KG1 (cell line): ENCODE data around the gene FBLN1.
A peak's percentile ranks its signal among the peaks of the same experiment; 100 is the strongest.
"Not testable (repeated sequence)": the region's sequence is repeated elsewhere in the genome, so short reads cannot be mapped to it uniquely, and the experiment has no call there.

Experiments used
- DNase-seq: peaks from one replicate; lab custom pipeline; 2025; lab: John Stamatoyannopoulos, UW

Gene FBLN1

DNA sequence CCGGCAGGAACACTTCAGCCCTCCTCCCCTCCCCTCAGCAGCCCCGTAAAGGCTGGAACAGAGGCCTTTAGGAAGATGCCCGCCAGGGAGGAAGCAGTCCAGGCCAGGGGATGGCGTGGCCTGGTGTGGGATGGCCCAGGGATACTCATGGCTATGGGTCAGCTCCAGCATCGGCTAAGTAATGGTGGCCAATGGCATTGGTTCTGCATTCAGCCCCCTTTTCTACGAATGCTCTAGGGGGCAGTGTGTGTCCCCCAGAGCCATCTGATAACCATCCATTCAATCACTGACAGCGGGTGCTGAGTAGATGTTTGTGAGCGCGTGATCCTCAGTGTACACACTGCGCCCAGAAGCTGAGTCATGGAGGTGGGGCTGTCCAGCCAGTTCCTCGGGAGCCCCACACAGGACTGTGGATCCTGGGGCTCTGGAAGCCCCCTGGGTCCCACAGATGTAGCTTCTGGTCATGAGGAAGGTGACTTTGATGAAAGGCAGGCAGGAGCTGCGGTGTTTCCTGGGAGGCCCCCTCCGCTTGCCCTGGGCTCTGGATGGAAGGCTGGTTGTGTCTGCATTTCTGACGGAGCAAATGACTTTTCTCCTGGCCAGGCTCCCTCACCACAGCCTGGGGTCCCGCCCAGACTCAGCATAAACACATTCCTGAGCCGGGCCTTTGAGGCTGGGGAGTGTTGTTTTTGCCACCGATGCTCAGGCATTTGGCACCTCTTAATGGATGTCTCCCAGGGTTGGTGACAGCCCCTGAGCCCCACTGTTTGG, 46.5 kb downstream of the FBLN1 start:
- DNase-seq = no peak

DNA sequence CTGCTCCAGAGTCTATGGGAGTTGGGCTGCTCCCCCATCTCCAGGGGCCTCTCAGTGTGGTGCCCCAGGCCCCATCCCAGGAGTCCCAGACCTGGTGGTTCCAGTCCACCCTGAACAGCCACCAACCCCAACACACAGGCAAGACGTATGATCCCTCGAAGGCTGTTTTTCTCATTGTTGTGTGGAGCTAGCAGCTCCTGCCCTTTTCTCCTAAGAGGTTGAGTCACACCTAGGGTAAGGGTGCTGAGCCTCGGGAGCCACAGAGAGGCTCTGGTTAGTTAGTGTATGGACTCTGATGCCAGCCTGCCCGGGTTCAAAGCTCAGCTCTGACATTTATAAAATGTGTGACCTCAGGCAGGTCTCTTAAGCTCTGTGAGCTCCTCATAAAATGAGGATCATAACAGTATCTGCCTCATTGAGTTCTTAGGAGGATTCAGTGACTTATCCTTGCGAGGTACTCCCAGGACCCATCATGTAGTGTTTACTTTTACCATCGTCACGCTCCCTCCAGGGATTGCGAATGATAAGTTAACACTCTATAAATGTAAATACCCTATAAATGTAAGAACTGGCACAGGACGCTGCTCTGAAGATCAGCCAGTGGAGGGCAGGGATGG, 47.2 kb downstream of the FBLN1 start:
- no peak for DNase-seq

DNA sequence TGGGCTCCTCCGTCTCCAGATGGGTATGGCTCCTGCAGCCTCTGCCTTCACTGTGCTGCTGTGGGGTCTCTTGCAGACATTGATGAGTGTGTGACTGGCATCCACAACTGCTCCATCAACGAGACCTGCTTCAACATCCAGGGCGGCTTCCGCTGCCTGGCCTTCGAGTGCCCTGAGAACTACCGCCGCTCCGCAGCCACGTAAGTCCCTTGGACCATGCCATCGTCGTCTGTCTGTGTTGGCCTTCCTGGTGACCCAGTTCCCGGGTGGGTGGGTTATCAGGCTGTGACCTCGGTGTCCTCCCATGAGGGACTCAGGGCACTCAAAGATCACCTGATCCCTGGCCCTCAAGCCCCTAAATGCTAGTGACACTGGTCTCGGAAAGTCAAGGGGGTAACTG, 47.7 kb downstream of the FBLN1 start:
- DNase-seq = no peak

DNA sequence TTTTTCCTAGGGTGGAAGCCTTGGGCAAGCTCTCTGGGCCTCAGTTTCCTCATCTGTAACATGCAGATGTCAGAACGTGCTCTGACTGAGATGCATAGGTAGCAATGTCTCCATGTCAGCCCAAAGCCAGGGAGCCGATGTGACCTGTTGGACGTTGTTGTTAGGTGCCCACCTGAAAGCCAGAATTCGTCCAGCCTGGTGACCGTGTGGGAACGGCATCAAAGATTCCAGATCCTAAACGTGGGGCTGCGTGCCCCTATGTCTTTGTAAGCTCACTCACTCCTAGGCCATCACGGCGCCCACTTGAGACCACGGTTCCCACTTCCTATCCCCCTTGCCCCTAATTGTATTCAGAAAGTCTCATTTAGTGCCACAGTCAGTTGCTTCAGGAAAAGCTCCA, 48.2 kb downstream of the FBLN1 start:
- DNase-seq = no peak

DNA sequence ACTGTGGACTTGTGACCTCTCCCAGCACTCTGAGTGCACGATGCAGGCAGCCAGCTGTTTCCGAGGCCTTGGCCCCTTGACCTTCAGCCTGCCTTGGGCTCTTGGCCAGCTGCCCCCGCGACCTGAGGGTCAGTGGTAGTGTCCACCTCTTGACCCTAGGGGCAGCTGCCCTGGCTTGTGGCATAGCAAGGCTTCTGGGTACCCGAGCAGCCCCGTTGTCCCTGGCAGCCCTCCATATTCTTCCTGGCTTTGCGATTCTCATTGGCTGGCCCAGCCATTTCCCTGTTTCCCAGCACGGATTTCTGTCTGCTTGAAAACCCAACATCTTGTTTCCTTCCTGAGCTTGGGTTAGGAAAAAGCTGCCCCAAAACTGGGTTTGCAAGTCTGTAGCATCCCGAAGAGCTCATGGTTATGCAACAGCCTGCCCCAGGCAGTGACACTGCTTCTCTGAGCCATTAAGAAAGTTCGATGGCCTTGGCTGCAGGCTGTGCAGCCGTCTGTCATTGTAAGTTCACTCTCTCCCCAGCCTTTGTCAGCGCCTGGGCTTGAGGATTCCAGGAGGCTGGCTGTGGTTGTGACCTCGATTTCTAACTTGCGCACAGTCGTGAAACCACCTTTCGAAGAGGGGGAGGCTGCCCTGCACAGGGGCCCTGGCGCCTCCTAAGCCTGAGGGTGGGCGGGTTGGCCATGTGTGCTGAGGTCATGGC, 48.8 kb downstream of the FBLN1 start:
- no peak for DNase-seq

DNA sequence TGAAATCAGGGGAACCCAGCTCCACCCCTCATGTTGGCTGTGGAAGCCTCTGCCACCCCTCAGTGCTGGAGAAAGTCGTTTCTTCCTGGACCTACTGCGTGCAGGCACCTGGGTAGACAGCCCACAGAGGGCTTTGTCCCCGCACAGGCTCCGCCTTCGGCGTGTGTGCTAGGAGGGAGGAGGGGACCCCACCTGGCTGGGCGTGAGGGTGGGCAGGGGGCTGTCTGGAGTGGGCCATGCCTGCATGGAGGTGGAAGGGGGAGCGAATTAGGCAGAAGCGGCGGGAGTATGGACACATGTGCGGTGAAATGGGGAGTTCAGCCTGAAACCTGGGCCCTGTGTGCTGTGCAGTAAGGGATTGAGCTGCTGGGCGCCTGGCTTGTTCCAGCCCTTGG, 49.3 kb downstream of the FBLN1 start:
- no peak for DNase-seq

DNA sequence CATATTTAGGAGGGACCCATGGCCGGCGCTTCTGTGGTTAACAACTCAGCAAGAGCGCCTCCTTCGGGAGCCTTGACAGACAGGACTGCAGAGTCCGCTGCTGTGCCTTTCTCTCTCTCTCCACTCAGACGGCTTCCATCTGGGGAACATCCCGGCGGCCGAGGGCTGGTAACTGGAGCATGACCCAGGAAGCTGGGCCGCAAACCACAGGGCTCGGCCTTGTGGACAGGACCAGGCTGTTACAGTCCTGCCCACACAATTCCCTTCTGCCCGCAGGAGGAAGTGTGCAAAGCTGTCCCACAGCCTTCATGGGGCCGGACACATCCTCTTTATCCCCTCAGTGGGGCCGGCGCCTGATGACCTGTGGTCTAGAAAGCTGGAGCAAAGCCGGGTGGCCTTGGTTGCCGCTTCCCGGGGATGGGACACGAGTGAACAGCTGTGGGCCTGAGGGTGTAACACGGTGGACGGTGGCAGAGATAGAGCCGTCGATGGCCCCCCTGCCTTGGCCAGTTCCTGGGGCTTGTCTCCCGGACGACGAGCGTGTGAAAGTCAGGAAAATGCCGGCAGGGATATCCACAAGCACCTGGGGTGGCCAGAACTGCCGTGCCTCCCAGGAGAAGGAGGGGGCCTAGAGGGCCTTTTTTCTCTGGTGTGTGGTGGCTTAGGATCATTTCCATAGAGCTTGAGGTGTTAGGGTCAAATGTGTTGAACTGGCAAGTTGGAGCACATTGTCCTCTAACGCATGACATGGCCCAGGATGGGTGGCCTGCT, 50.1 kb downstream of the FBLN1 start:
- DNase-seq = no peak

DNA sequence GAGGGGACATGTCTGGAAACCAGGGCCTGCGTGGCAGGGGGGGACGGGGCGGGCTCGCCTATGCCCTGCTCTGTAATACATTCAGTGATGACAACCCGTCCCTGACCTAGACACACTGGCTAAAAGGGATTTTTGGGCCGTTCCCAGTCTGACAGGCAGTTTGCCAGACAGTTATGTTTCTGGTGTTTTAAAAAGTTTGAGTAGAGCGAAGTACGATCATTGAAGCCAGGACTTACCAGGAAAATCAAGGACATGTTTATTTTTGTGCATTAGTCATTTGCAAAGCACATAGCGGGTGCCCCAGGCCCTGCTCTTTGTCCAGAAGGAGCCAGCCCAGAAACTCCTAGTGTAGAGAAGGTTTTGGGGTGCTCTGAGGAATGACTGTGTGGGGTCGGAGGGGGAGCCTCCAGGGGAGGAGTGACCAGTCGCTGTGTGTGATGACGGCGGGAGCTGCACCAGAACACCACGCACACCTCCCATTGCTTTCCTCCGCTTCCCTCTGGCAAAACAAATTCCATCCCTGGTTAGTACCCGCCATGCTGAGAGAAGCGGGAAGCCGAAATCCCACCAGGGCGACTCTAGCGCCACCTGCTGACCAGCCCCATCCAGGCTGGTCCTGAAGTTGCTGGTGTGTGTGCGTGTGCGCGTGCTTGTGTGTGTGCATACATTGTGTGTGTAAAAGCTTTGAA, 50.8 kb downstream of the FBLN1 start:
- DNase-seq = peak; percentile 21

DNA sequence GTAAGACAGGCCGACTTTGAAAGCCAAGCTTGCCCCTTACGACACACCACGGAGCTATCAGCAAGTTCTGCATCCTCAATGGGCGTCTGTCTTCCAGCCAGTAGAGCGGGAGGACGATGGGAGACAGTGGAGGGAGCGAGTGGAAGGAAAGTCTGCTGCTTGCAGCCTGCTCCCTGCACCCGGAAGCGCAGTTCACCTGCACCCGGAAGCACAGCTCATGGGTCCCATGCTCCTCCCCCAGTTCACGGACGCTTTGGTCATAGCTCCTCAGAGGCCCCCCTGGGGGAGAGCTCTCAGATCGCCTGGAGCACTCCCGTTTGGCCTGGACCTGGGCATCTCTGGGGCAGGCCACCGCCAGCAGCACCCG, 51.3 kb downstream of the FBLN1 start:
- DNase-seq = no peak

DNA sequence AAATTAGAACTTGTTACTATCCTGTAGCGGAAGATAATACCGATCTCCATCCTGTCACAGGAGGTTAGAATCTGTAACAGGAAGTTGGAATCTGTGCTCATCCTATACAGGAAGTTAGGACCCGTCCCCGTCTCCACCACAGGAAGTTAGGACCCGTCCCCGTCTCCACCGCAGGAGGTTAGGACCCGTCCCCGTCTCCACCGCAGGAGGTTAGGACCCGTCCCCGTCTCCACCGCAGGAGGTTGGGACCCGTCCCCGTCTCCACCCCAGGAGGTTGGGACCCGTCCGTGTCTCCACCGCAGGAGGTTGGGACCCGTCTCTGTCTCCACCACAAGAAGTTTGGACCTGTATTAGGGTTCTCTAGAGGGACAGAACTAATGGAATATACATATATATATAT, 52.2 kb downstream of the FBLN1 start:
- DNase-seq = no peak

DNA sequence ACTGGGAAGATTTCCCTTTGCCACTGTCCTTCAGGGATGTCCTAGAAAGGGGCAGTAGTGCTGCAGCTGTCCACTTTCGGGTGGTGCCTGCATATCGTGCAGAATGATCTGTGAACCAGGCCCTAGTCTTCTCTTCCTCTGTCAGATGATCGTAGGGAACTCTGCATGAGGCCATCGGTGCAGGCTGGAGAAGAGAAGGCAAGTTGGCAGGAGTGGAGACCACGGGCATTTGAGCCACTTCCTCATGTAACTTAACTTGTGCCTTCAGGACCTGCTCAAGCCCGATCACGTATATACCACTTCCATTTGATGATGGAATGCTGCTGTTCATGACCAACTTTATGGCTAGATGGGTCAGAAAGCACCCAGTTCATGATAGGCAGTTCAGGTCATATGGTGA, 55.2 kb downstream of the FBLN1 start:
- not testable (repeated sequence) for DNase-seq

DNA sequence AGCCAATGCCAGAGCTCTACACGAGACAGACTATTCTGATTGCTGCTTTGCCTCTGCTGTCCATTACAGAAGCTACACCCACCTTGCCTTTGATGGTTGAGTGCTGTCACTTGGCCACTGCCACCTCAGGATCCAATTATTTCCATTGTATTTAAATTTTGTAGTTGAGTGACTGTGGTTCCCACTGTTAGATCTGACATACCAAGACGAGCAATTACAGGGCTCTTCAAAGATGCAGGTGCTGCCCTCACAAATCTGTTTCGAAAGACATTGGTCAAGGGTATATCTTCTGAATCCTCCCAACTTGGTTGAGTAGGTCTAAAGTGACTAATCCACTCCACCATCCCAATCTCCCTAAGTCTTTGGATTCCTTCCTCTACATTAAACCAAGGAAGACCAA, 57.4 kb downstream of the FBLN1 start:
- DNase-seq = not testable (repeated sequence)

DNA sequence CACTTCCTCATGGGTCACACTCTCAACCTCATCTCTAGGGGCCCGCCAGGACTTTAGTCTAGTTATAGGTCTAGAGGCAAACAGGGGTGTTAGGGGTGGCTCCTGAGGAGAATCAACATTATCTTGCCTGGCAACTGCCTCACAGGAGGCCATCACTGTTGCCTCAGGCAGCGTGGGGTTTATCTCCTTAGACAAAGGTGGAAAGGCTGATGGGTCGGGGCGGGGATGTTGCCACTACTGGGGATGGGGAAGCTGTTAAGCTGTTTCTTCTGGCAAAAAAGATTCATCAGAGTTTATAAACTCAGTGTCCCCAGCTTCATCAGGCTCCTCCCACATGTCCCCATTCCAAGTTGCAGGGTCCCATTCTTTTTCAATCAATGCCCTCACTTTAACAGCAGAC, 58.1 kb downstream of the FBLN1 start:
- DNase-seq = not testable (repeated sequence)

DNA sequence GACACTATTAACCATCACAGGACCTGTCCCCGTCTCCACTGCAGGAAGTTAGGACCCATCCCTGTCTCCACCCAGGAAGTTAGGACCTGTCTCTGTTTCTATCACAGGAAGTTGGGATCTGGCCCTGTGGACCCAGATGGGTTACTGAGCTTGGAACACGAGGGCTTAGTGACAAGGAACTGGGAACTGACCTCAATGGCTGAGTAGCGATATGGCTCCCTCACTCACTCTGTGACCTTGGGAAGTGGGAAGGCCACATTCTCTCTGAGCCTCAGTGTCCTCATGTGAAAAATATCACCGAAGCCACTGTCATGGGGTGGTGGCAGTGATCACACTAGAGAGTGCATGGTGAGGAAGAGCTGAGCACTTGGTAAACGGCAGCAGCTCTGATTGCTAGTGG, 59.4 kb downstream of the FBLN1 start:
- no peak for DNase-seq

DNA sequence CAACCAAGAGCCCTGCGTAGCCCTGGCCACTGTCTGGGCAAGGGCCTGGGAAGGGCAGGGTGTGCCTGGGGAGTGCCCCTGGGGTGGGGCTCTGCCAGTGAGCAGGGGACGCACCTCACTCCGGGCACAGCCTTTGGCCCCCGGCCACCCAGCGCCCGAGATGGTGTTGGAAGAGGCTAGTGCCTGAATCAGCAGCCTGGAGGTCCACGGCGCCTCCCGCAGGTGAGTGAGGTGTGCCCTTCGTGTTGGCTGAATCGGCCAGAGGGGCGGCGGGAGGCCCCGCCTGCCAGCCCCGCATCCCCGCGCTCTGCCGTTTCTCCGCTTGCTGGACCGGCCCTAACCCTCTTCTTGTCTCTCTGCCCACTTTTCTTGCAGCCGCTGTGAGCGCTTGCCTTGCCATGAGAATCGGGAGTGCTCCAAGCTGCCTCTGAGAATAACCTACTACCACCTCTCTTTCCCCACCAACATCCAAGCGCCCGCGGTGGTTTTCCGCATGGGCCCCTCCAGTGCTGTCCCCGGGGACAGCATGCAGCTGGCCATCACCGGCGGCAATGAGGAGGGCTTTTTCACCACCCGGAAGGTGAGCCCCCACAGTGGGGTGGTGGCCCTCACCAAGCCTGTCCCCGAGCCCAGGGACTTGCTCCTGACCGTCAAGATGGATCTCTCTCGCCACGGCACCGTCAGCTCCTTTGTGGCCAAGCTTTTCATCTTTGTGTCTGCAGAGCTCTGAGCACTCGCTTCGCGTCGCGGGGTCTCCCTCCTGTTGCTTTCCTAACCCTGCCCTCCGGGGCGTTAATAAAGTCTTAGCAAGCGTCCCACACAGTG, 60.1 kb downstream of the FBLN1 start:
- no peak for DNase-seq

DNA sequence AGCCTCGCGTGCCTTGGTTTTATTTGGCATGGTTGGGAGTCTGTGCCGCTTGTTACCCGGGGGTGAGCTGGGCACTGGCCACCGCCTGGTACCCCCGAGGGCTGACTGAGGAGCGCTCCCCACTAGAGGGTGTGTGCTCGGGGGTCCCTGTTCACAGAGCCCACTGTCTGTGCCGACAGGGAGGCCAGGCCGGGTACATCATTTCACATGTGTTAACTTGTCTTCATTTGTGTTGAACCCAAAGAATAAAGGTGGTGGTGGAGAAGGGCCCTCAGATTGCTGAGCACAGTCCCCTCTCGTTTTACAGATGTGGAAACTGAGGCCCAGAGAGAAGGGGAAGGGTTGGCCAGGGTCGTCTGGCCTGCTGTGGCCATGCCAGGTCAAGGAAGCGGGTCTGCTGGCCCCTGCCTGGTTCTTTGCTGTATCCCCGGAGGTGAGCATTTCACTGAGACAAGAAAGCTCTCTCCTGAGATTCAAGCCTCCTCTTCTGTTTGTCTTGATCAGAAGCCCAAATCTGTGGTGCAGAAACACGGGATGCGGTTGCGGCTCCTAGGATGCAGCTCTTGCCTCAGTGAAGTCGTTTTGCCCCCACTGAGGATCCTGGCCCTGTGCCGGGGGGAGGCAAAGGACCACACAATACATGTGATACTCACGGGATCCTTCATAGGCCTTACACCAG, 60.8 kb downstream of the FBLN1 start:
- DNase-seq = no peak

DNA sequence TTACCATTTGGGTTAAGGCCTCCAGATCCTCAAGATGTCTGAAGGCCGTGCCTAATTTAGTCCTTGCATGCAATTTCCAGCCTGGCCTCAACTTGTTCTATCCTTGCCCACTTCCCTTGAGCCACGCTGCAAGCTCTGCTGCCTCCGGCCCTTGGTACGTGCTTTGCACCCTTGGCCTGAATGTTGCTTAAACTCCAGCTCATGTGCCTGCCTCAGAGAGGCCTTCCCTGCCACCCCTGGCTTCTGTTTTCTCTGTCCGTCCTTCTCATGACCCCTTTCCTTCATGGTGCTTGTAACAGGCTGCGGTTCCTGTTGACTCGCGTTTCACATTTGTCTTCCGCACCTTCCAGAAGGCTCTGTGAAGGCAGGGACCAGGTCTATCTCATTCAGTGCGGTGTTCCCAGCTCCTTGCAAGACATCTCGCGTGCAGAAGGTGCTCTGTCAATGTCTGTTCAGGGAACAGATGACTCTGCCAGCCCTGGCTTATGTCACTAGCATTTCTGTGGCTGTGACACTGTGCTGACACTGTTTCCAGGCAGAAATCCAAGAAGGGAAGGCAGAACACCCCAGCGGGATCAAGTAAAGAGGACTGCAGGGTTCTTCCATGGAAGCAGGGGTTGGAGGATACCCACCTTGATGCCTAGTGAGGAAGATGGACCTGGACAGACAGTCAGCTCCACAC, 61.8 kb downstream of the FBLN1 start:
- no peak for DNase-seq

DNA sequence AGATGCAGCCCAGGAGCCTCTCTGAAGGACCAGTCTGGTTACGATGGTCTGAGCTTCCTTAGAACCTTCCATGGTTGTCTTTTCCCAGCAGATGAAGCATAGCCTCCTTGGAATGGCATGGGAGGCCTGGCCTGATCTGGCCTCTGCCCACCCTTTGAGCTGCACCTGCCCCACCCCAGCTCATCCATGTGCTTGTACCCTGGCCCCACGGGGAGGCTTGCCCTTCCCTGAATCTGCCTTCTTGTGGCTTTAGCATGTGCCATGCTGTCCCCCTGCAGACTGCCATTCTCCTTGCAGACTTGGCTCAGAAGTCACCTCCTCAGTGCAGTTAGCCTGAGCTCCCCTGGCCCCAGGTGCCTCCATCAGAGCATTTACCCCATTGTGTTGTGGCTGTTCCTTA, 62.5 kb downstream of the FBLN1 start:
- DNase-seq = no peak

DNA sequence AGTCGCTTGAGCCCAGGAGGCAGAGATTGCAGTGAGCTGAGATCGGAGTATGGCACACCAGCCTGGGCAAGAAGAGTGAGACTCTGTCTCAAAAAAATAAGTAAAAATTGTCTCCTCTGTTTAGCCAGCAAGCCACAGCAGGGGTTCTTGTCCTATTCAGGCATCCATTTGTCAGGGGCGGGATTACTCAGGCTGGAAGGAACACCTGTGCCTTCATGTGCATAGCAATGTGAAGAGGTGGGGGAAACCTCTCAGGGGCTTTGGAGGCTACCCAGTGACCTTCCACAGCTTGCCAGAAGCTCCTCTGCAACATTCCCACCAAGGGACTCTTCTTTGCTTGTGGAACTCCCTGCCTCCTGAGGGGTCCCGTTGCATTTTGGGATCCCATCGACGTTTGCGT, 63.3 kb downstream of the FBLN1 start:
- no peak for DNase-seq

DNA sequence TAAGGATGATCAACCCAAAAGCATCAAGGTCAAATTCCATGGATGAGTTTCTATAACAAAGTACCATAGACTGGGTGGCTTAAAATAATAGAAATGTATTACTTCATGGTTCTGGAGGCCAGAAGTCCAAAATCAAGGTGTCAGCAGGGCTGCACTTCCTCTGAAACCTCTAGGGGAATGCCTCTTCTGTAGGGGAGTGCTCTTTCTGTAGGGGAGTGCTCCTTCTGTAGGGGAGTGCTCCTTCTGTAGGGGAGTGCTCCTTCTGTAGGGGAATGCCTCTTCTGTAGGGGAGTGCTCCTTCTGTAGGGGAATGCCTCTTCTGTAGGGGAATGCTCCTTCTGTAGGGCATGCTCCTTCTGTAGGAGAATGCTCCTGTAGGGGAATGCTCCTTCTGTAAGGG, 65.5 kb downstream of the FBLN1 start:
- no peak for DNase-seq
